NB4 (cell line): Measurements from ENCODE around the gene CRTAC1.

Experiments
- CTCF ChIP-seq: IDR thresholded peaks from one replicate; pipeline ENCODE4 v1.5.1; 2012; ENCODE audit warnings: low read depth, low read length
- POLR2A ChIP-seq: IDR thresholded peaks from 2 replicates; pipeline ENCODE4 v1.6.1; 2011; ENCODE audit warnings: mild to moderate bottlenecking; ENCODE audit not compliant: insufficient read length; ENCODE audit errors: extremely low read depth

GRCh38 chr10:98078774-98079173 is 48.4 kb upstream of the CRTAC1 start:
- TF ChIP-seq POLR2A (no peak), CTCF (no peak)
